ENCODE data around the gene NSMCE3.

GRCh38 chr15:29276366-29276765, 6.7 kb upstream of the NSMCE3 start:
- TF ChIP-seq CTCF (IDR thresholded peaks at IDR 0.05) (no peak), POLR2AphosphoS5 (IDR thresholded peaks at IDR 0.05) (no peak), POLR2A (IDR thresholded peaks at IDR 0.05) (no peak), EP300 (IDR thresholded peaks at IDR 0.05) (no peak)
